ENCODE measurements around the gene EPHA2.
A peak's percentile ranks its signal among the peaks of the same experiment; 100 is the strongest.

The EPHA2 gene

DNA sequence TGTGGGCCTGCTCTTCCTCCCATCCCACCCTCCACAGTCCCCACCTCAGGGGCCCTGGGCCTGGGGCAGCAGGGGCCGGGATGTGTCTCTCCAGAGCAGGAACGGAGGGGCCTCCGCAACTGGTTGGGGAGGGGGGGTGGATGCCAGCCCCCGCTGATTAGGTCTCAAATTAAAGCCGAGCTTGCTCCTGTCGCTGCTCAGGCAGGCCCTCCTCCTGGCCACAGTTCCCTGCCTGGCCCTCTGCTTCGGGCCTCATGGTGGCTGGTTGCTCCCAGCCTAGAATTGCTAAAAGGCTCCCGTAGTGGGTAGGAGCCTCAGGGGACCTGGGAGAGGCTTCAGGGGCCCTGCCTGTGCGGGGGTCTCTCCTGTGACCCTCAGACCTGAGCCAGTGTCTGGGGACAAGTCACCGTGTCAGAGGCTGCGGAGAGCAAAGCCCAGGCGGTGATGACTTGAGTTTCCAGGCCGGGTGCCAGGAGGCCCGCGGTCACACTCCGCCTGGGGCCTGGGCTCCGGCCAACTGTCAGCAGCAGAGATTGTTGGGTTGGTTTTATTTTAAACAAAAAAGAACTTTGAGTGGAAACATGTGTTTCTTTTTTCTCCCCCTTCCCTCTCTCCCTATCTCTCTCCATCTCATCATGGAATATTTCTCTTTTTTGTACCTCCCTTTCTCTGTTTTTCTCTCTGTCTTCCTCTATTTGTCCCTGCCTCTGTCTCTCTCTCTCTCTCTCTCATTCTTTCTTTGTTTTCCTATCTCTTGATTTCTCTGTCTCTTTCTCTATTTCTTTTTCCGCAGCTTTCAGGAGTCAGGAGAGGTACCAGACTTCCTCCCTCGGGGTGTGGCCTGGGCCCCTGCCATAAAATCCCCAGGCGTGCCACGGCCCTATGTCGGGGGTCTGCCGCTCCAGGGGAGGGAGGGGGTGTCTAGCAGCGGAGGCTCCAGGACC, 20.0 kb upstream of the EPHA2 start:
- Histone ChIP-seq H3K27me3 (replicated peaks) (no peaks in the 10 kb centered on the region), H3K27ac (peak overlapping the region; percentile 50), H3K4me3 (ENCODE audit: low read depth, low read length) (no peak overlapping the region), H3K36me3 (replicated peaks) (no peaks in the 10 kb centered on the region)
- in situ Hi-C loops (cut with HindIII; ENCODE audit: low pct_ligation_motif_present, low sequenced_read_pairs), result no loop called here
- DNase-seq, result peak; percentile 83
- TF ChIP-seq CTCF (IDR thresholded peaks at IDR 0.05; ENCODE audit: low read depth, low read length, missing control alignments), result no peak

DNA sequence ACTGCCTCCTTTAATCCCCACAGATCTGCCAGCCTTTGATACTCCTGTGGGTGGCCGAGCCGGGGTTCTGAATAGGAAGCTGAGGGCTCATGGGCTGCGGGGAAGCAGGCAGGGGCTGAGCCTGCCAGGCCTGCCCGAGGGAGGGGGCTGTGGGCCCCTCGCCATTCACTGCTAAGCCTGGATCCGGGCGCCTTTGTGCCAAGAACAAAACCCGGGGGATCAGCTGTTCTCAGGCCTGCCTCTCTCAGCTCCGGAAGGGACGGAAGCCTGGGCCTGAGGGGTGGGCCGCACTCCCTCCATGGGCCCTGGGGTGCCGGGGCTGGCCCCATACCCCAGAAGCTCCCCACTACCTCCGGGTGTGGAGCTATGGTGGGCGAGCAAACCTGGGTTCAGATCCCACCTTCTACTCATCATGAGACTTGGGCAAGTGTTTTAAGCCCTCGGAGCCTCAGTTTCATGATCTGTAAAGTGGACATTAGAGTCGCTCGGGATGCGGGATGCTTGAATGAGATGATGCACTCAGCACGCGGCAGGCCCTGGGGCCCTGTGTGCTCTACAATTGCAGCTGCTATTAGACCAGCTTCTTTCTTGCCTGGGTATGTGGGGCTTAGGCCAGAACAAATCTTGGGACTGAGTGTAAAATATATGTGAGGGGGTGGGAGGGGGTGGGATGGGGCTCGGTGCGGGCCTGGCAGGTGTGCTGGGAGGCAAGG, 19.2 kb upstream of the EPHA2 start:
- Histone ChIP-seq H3K27me3 (replicated peaks) (no peaks in the 10 kb centered on the region), H3K36me3 (replicated peaks) (no peaks in the 10 kb centered on the region), H3K27ac (no peak overlapping the region), H3K4me3 (ENCODE audit: low read depth, low read length) (no peak overlapping the region)
- no peak for DNase-seq
- no peak for TF ChIP-seq CTCF (IDR thresholded peaks at IDR 0.05; ENCODE audit: low read depth, low read length, missing control alignments)
- in situ Hi-C loops (cut with HindIII; ENCODE audit: low pct_ligation_motif_present, low sequenced_read_pairs), result no loop called here

GRCh38 chr1:16174261-16174868, 18.5 kb upstream of the EPHA2 start:
- DNase-seq, result no peak
- Histone ChIP-seq H3K27ac (no peak overlapping the region), H3K27me3 (replicated peaks) (no peaks in the 10 kb centered on the region), H3K36me3 (replicated peaks) (no peaks in the 10 kb centered on the region), H3K4me3 (ENCODE audit: low read depth, low read length) (no peak overlapping the region)
- TF ChIP-seq CTCF (IDR thresholded peaks at IDR 0.05; ENCODE audit: low read depth, low read length, missing control alignments), result no peak
- in situ Hi-C loops (cut with HindIII; ENCODE audit: low pct_ligation_motif_present, low sequenced_read_pairs), result no loop called here

DNA sequence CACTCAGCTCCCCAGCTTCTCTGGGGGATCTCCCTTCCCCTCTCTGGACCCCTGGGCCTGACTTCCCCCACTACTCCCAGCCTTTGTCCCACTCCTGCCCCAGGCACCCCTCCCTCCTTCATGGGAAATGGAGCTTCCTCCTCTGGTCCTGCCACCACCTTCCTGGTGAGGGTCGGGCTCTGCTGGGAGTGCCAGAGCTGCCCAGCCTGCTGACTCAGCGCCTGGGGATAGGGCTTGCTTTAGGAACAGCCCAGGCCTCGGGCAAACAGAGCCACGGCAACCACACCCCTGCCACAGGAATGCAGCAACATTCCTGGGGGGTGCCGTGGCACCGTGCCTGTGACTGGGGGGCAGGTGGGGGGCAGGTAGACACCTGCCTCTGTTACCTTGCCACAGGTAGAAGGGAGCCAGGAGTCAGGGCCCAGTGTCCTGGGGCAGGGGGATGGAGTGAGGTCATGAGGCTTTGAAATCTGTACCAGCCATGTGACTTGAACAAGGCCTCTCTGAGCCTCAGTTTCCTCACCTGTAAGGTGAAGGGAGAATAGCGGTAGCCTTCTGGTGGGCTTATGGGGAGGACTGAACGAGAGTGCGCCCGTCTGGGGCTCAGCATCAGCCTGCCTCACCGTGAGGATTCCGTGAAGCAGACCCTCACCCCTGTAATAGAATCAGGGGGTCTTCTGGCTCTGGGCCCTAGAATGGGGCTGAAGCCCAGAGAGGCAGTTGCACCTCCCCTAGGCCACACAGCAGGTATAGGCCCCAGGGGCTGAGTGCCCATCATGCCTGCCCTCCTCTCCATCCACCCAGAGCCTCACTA, 17.8 kb upstream of the EPHA2 start:
- Histone ChIP-seq H3K4me3 (ENCODE audit: low read depth, low read length) (no peak overlapping the region), H3K36me3 (replicated peaks) (no peaks in the 10 kb centered on the region), H3K27ac (peak overlapping the region; percentile 42), H3K27me3 (replicated peaks) (no peaks in the 10 kb centered on the region)
- no peak for TF ChIP-seq CTCF (IDR thresholded peaks at IDR 0.05; ENCODE audit: low read depth, low read length, missing control alignments)
- in situ Hi-C loops (cut with HindIII; ENCODE audit: low pct_ligation_motif_present, low sequenced_read_pairs), result no loop called here
- DNase-seq, result peak; percentile 68

DNA sequence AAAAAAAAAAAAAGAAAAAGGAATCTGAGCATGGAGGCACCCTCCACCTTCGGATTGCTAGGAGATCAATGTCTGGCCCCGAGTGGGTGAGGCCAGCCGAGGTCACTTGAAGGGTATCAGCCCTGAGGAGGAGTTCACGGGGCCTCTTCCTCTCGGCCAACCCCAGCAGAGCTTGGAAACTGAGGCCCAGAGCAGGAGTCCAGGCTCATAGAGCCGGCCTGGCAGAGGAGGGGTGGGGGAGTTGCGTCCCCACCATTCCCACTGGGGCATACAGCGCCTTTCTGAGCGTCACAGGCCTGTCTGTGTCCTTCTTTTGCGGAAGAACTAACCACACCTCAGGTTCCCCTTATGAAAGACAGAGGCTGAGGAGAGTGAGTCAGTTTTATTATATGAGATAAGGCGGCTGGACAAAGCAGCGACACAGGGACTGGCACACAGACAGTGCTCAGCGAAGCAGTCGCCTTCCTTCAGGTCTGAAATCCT, 17.1 kb upstream of the EPHA2 start:
- no peak overlapping the region for H3K4me3 ChIP-seq (ENCODE audit: low read depth, low read length)
- in situ Hi-C loops (cut with HindIII; ENCODE audit: low pct_ligation_motif_present, low sequenced_read_pairs), result no loop called here

More for the DNA sequence above, 17.1 kb upstream of the EPHA2 start:
- peak; percentile 58 for DNase-seq
- no peaks in the 10 kb centered on the region for H3K27me3 ChIP-seq (replicated peaks)
- TF ChIP-seq CTCF (IDR thresholded peaks at IDR 0.05; ENCODE audit: low read depth, low read length, missing control alignments), result no peak
- H3K36me3 ChIP-seq (replicated peaks), result no peaks in the 10 kb centered on the region
- peak overlapping the region; percentile 42 for H3K27ac ChIP-seq

Measured in brain microvascular endothelial cell (primary cell).